Parathyroid adenoma (tissue), 2 donors: ENCODE measurements around the gene ARHGEF26.
A peak's percentile ranks its signal among the peaks of the same experiment; 100 is the strongest.

ENCODE experiments used
- H2AFZ ChIP-seq: fragments of 300-600 bp; sonication (generic); one replicate; pipeline ENCODE4 v1.7.0; 2017; ENCODE audit warnings: antibody characterized with exemption, mild to moderate bottlenecking
- H3K27ac ChIP-seq: fragments of 300-600 bp; sonication (generic); one replicate; pipeline ENCODE4 v1.7.0; 2017
- H3K27me3 ChIP-seq: fragments of 300-600 bp; sonication (generic); one replicate; pipeline ENCODE4 v1.7.0; 2017; ENCODE audit warnings: low read length; ENCODE audit not compliant: control insufficient read depth, insufficient read depth
- H3K36me3 ChIP-seq: fragments of 300-600 bp; sonication (generic); one replicate; pipeline ENCODE4 v1.7.0; 2017; ENCODE audit warnings: low read length; ENCODE audit not compliant: control insufficient read depth, insufficient read depth
- H3K4me1 ChIP-seq: fragments of 300-600 bp; sonication (generic); one replicate; pipeline ENCODE4 v1.7.0; 2017; ENCODE audit warnings: control low read depth
- H3K4me2 ChIP-seq: fragments of 300-600 bp; sonication (generic); one replicate; pipeline ENCODE4 v1.7.0; 2017; ENCODE audit warnings: low read length
- H3K4me3 ChIP-seq: fragments of 300-600 bp; sonication (generic); one replicate; pipeline ENCODE4 v1.7.0; 2017; ENCODE audit warnings: low read depth, low read length
- H3K79me2 ChIP-seq: fragments of 300-600 bp; sonication (generic); one replicate; pipeline ENCODE4 v1.7.0; 2017; ENCODE audit warnings: control low read depth
- H3K9ac ChIP-seq: fragments of 300-600 bp; sonication (generic); one replicate; pipeline ENCODE4 v1.7.0; 2017; ENCODE audit warnings: mild to moderate bottlenecking
- H3K9me3 ChIP-seq: fragments of 300-600 bp; sonication (generic); one replicate; pipeline ENCODE4 v1.7.0; 2017; ENCODE audit warnings: low read length; ENCODE audit not compliant: control insufficient read depth
- TF ChIP-seq, protein P1 (sequence below): fragments of 300-600 bp; sonication (generic); IDR thresholded peaks from one replicate; pipeline ENCODE4 v1.7.0; 2017; ENCODE audit warnings: antibody characterized with exemption, mild to moderate bottlenecking
- donor health status: primary hyperparathyroidism.

Gene ARHGEF26

DNA sequence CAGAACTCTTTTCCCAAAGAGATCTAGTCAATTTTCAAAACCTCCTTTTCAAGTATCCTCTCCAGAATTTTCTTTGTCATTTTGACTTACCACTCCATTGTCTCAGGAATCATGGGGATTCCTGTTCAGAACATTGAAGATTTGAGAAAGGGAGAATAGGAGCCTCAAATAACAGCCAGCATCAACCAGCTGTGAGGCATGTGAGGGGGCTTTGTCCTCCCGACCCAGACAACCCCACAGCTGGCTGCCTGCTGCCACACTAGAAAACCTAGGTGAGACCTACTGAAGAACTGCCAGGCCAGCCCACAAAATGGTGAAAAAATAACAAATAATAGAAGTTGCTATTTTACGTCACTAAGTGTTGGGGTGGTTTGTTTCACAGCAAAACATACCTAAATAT, 5.9 kb upstream of the ARHGEF26 start:
- Histone ChIP-seq H3K9me3 (no peaks in the 10 kb centered on the region), H3K9ac (no peak overlapping the region), H3K27ac (no peak overlapping the region), H3K4me1 (peaks cover 4% of the 10 kb centered on the region), H3K36me3 (no peaks in the 10 kb centered on the region), H3K4me2 (no peak overlapping the region), H2AFZ (no peak overlapping the region), H3K4me3 (no peak overlapping the region), H3K79me2 (no peaks in the 10 kb centered on the region), H3K27me3 (no peaks in the 10 kb centered on the region)
- TF ChIP-seq, protein P1, sequence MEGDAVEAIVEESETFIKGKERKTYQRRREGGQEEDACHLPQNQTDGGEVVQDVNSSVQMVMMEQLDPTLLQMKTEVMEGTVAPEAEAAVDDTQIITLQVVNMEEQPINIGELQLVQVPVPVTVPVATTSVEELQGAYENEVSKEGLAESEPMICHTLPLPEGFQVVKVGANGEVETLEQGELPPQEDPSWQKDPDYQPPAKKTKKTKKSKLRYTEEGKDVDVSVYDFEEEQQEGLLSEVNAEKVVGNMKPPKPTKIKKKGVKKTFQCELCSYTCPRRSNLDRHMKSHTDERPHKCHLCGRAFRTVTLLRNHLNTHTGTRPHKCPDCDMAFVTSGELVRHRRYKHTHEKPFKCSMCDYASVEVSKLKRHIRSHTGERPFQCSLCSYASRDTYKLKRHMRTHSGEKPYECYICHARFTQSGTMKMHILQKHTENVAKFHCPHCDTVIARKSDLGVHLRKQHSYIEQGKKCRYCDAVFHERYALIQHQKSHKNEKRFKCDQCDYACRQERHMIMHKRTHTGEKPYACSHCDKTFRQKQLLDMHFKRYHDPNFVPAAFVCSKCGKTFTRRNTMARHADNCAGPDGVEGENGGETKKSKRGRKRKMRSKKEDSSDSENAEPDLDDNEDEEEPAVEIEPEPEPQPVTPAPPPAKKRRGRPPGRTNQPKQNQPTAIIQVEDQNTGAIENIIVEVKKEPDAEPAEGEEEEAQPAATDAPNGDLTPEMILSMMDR: no peak

DNA sequence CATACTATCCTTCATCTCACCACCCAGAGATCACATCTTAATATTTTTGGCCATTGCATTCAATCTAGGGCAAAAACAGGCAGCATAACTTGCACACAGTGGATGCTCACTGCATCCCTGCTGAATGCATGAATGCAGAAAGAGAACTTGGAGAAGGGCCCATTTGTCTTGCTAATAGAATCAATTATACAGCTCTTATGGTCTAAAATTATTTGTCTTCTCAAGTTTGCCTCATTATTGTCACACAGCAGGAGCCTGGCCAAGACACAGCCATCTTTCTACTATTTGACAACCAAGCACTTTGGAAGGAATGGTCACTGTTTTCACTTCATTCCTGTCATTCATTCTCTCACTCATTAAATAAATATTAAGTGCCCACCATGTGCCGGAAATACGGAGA, 1.2 kb upstream of the ARHGEF26 start:
- TF ChIP-seq, protein P1: no peak
- no peak overlapping the region for H3K4me2 ChIP-seq
- no peaks in the 10 kb centered on the region for H3K27me3 ChIP-seq
- no peaks in the 10 kb centered on the region for H3K79me2 ChIP-seq
- H3K4me1 ChIP-seq: no peaks in the 10 kb centered on the region
- no peak overlapping the region for H3K4me3 ChIP-seq
- no peak overlapping the region for H2AFZ ChIP-seq
- no peaks in the 10 kb centered on the region for H3K36me3 ChIP-seq
- no peak overlapping the region for H3K27ac ChIP-seq
- no peaks in the 10 kb centered on the region for H3K9me3 ChIP-seq
- no peak overlapping the region for H3K9ac ChIP-seq

- peak overlapping the region; percentile 79 for H3K4me2 ChIP-seq
- no peaks in the 10 kb centered on the region for H3K79me2 ChIP-seq
- no peaks in the 10 kb centered on the region for H3K4me1 ChIP-seq
- no peaks in the 10 kb centered on the region for H3K9me3 ChIP-seq
- H3K9ac ChIP-seq: peak overlapping the region; percentile 55
- peak overlapping the region; percentile 97 for H2AFZ ChIP-seq
- H3K4me3 ChIP-seq: peak overlapping the region; percentile 96
- TF ChIP-seq, protein P1: no peak
- peak overlapping the region; percentile 73 for H3K27ac ChIP-seq
- H3K27me3 ChIP-seq: no peaks in the 10 kb centered on the region
- H3K36me3 ChIP-seq: no peaks in the 10 kb centered on the region
Measured at GRCh38 chr3:154121701-154122551, 736 bp downstream of the ARHGEF26 start.

GRCh38 chr3:154122552-154122911, 1.3 kb downstream of the ARHGEF26 start:
- H3K4me2 ChIP-seq: peak overlapping the region; percentile 79
- no peaks in the 10 kb centered on the region for H3K9me3 ChIP-seq
- H3K4me1 ChIP-seq: no peaks in the 10 kb centered on the region
- TF ChIP-seq, protein P1: no peak
- H3K4me3 ChIP-seq: peak overlapping the region; percentile 96
- H3K9ac ChIP-seq: no peak overlapping the region
- no peaks in the 10 kb centered on the region for H3K79me2 ChIP-seq
- H3K27me3 ChIP-seq: no peaks in the 10 kb centered on the region
- H2AFZ ChIP-seq: peak overlapping the region; percentile 97
- H3K27ac ChIP-seq: peak overlapping the region; percentile 73
- no peaks in the 10 kb centered on the region for H3K36me3 ChIP-seq
